H9 (cell line): Measurements from ENCODE around the gene LRRC8E. TPM values are rescaled to one million over a fixed set of nuclear protein-coding genes. Genes with fewer than 3 reads are reported as not detected.

ENCODE experiments used
- DNase-seq: peaks from one replicate; pipeline ENCODE4 v3.0.0-alpha.2; 2017
- H2AFZ ChIP-seq: one replicate; pipeline ENCODE4 v1.6.1; 2013; ENCODE audit warnings: mild to moderate bottlenecking, low read length, control low read depth, moderate library complexity
- H2AK5ac ChIP-seq: 2 replicates; pipeline ENCODE4 v1.6.1; 2013; ENCODE audit warnings: low read length, control low read depth, mixed read lengths; ENCODE audit not compliant: insufficient read length
- H2BK120ac ChIP-seq: one replicate; pipeline ENCODE4 v1.6.1; 2013; ENCODE audit warnings: low read depth, mild to moderate bottlenecking, low read length, control low read depth, inconsistent platforms; ENCODE audit not compliant: poor library complexity, severe bottlenecking
- H2BK12ac ChIP-seq: 2 replicates; pipeline ENCODE4 v1.6.1; 2013; ENCODE audit warnings: low read length, control low read depth, mixed read lengths, low read depth; ENCODE audit not compliant: insufficient read length
- H2BK15ac ChIP-seq: 2 replicates; pipeline ENCODE4 v1.6.1; 2013; ENCODE audit warnings: low read depth, low read length, control low read depth
- H2BK20ac ChIP-seq: one replicate; pipeline ENCODE4 v1.6.1; 2013; ENCODE audit warnings: low read depth, mild to moderate bottlenecking, low read length, control low read depth, inconsistent platforms; ENCODE audit not compliant: poor library complexity, severe bottlenecking
- H2BK5ac ChIP-seq: 2 replicates; pipeline ENCODE4 v1.6.1; 2013; ENCODE audit warnings: low read length, control low read depth, mixed read lengths; ENCODE audit not compliant: insufficient read length
- H3K14ac ChIP-seq: 2 replicates; pipeline ENCODE4 v1.6.1; 2013; ENCODE audit warnings: low read length, control low read depth; ENCODE audit not compliant: insufficient read depth
- H3K18ac ChIP-seq: 2 replicates; pipeline ENCODE4 v1.6.1; 2013; ENCODE audit warnings: low read depth, mild to moderate bottlenecking, mixed read lengths, low read length, control low read depth; ENCODE audit not compliant: insufficient read length
- H3K23ac ChIP-seq: 2 replicates; pipeline ENCODE4 v1.6.1; 2013; ENCODE audit warnings: low read length, control low read depth, mixed read lengths, low read depth; ENCODE audit not compliant: insufficient read length
- H3K23me2 ChIP-seq: 2 replicates; pipeline ENCODE4 v1.6.1; 2013; ENCODE audit warnings: low read depth, mild to moderate bottlenecking, mixed read lengths, low read length, control low read depth; ENCODE audit not compliant: insufficient read length, poor library complexity, severe bottlenecking
- H3K27ac ChIP-seq: 2 replicates; pipeline ENCODE4 v1.5.1; 2013; ENCODE audit warnings: low read length, control low read depth, mixed read lengths, low read depth; ENCODE audit not compliant: insufficient read length
- H3K27me3 ChIP-seq: 2 replicates; pipeline ENCODE4 v1.6.1; 2013; ENCODE audit warnings: low read length, control low read depth, inconsistent platforms; ENCODE audit not compliant: insufficient read depth
- H3K4ac ChIP-seq: 2 replicates; pipeline ENCODE4 v1.6.1; 2013; ENCODE audit warnings: low read depth, mild to moderate bottlenecking, control low read depth, inconsistent platforms, low read length, moderate library complexity
- H3K4me1 ChIP-seq: 2 replicates; pipeline ENCODE4 v1.6.1; 2013; ENCODE audit warnings: low read length, control low read depth, inconsistent platforms; ENCODE audit not compliant: insufficient read depth
- H3K4me2 ChIP-seq: 2 replicates; pipeline ENCODE4 v1.6.1; 2013; ENCODE audit warnings: low read length, control low read depth, mixed read lengths; ENCODE audit not compliant: insufficient read length, insufficient read depth
- H3K56ac ChIP-seq: 2 replicates; pipeline ENCODE4 v1.6.1; 2013; ENCODE audit warnings: low read depth, mild to moderate bottlenecking, mixed read lengths, low read length, control low read depth; ENCODE audit not compliant: insufficient read length
- H3K79me1 ChIP-seq: 2 replicates; pipeline ENCODE4 v1.6.1; 2013; ENCODE audit warnings: low read depth, mild to moderate bottlenecking, moderate library complexity, low read length, control low read depth, inconsistent platforms; ENCODE audit not compliant: insufficient read depth, poor library complexity, severe bottlenecking
- H3K79me2 ChIP-seq: 2 replicates; pipeline ENCODE4 v1.6.1; 2013; ENCODE audit warnings: low read length, control low read depth, inconsistent platforms; ENCODE audit not compliant: insufficient read depth
- H3K9ac ChIP-seq: 2 replicates; pipeline ENCODE4 v1.6.1; 2013; ENCODE audit warnings: low read length, control low read depth, mixed read lengths; ENCODE audit not compliant: insufficient read length; ENCODE audit errors: extremely low read depth
- H3K9me3 ChIP-seq: one replicate; pipeline ENCODE4 v1.6.1; 2013; ENCODE audit warnings: low read depth, low read length, inconsistent platforms; ENCODE audit not compliant: control insufficient read depth
- H3T11ph ChIP-seq: one replicate; pipeline ENCODE4 v1.6.1; 2013; ENCODE audit warnings: mild to moderate bottlenecking, low read length, control low read depth, inconsistent platforms
- H4K20me1 ChIP-seq: one replicate; pipeline ENCODE4 v1.6.1; 2013; ENCODE audit not compliant: control insufficient read depth, insufficient read length, insufficient read depth
- H4K5ac ChIP-seq: 2 replicates; pipeline ENCODE4 v1.6.1; 2013; ENCODE audit warnings: low read depth, mild to moderate bottlenecking, mixed read lengths, low read length, control low read depth; ENCODE audit not compliant: insufficient read length
- H4K8ac ChIP-seq: replicated peaks from 2 replicates; pipeline ENCODE4 v1.6.1; 2013; ENCODE audit warnings: low read length, control low read depth, mixed read lengths, low read depth; ENCODE audit not compliant: insufficient read length
- H4K91ac ChIP-seq: 2 replicates; pipeline ENCODE4 v1.6.1; 2013; ENCODE audit warnings: low read depth, mild to moderate bottlenecking, moderate library complexity, mixed read lengths, low read length, control low read depth; ENCODE audit not compliant: insufficient read length
- H3K27ac Mint-ChIP-seq, 3 experiments: 2 replicates in 2 of 3; 3 replicates in 1 of 3; pipeline ENCODE4 v1.8.0; 2020 to 2021; ENCODE audit warnings: mixed read lengths in 3 of 3, mild to moderate bottlenecking in 1 of 3, moderate library complexity in 1 of 3
- H3K27me3 Mint-ChIP-seq: 2 replicates; pipeline ENCODE4 v1.8.0; 2021; ENCODE audit warnings: low read depth, mild to moderate bottlenecking, moderate library complexity, mixed read lengths
- H3K36me3 Mint-ChIP-seq, 3 experiments: 2 replicates in 2 of 3; 3 replicates in 1 of 3; pipeline ENCODE4 v1.8.0; 2020 to 2021; ENCODE audit warnings: low read depth in 3 of 3, mixed read lengths in 3 of 3; ENCODE audit not compliant: insufficient read depth in 1 of 3
- H3K4me1 Mint-ChIP-seq, 2 experiments: 2 replicates each; pipeline ENCODE4 v1.8.0; 2020; ENCODE audit warnings: mixed read lengths in 2 of 2
- H3K4me3 Mint-ChIP-seq, 2 experiments: 2 replicates in 1 of 2; 3 replicates in 1 of 2; pipeline ENCODE4 v1.8.0; 2020 to 2021; ENCODE audit warnings: mild to moderate bottlenecking in 2 of 2, mixed read lengths in 2 of 2, moderate library complexity in 1 of 2
- H3K9me3 Mint-ChIP-seq, 2 experiments: 2 replicates in 1 of 2; 3 replicates in 1 of 2; pipeline ENCODE4 v1.8.0; 2020; ENCODE audit warnings: mild to moderate bottlenecking in 2 of 2, mixed read lengths in 2 of 2, moderate library complexity in 1 of 2
- CTCF ChIP-seq: fragments of 200-600 bp; sonication (generic); conservative IDR thresholded peaks from 3 replicates; pipeline ENCODE4 v1.8.0; 2021; ENCODE audit warnings: antibody characterized with exemption, mild to moderate bottlenecking
- WGBS: extraction: QIAGEN DNeasy Blood & Tissue Kit; methylation state at CpG from one replicate; pipeline ENCODE4 v1.1.7; 2013; ENCODE audit warnings: missing lambda C conversion rate, low lambda C conversion rate, mixed read lengths; ENCODE audit not compliant: insufficient read length; ENCODE audit errors: extremely low coverage; 5-methylcytosine and 5-hydroxymethylcytosine counted together
- total RNA-seq: library from RNA; stranded (reverse); gene quantifications from 2 replicates; pipeline ENCODE4 v1.2.1, GENCODE V29; 2021

Gene LRRC8E
- total RNA-seq, 1 experiment from 2014 or later: 4.8 TPM

DNA sequence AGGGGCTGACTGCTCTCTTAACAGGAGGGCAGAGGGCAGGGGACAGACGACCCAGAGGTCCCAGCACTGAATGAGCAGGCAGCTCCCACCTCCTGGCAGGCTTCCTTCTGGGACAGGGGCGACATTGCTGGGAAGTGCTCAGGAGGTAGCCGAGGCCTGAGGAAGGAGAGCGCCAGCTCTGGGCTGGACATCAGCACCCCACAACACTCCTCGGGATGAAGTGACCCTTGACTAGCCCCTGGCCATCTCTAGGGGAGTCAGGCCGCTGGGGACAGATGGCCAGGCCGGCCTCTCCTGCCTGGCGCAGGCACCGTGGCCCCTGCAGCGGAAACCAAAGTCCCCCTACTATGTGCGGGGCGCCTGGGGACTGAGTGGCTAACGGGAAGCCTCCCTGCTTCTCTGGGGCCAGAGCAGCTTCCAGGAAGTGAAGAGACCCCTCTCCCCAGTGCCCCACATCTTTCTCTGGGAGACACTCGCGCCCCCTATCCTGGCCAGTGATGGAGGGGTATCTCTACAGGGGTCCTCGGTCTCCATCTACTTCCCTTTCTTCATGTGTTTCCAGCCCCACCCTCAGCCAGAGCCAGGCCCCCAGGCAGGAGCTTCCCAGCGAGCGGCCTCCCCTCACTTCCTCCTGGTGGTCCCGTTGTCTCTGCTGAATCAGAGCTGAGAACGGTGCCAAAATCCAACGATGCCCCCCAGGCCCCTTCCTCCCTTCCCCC, 24.2 kb upstream of the LRRC8E start:
- no CpG with 5 or more reads among the region's 21 CpGs for WGBS
- Histone ChIP-seq H2BK20ac (no peak overlapping the region), H4K91ac (no peak overlapping the region), H3K9me3 (no peaks in the 10 kb centered on the region), H2BK120ac (no peak overlapping the region), H4K5ac (no peak overlapping the region), H4K8ac (no peak overlapping the region), H3K4me2 (no peak overlapping the region), H3K4me1 (no peaks in the 10 kb centered on the region; the same call in 1 of the 2 replicates), H4K20me1 (peaks cover 6% of the 10 kb centered on the region), H3K4ac (no peak overlapping the region), H2BK5ac (no peak overlapping the region), H3K18ac (no peak overlapping the region), H3K23ac (no peak overlapping the region), H3K27ac (no peak overlapping the region), H3K79me2 (no peaks in the 10 kb centered on the region), H3K23me2 (peaks cover 20% of the 10 kb centered on the region), H3K27me3 (peaks cover 4% of the 10 kb centered on the region; the same call in 1 of the 2 replicates), H2AK5ac (no peak overlapping the region), H3K79me1 (no peaks in the 10 kb centered on the region), H3K9ac (no peak overlapping the region), H2BK12ac (no peak overlapping the region), H3K14ac (no peak overlapping the region), H2AFZ (no peak overlapping the region), H2BK15ac (no peak overlapping the region), H3K56ac (no peak overlapping the region), H3T11ph (no peak overlapping the region)
- Mint-ChIP-seq H3K27me3 (peaks cover 60% of the 10 kb centered on the region), H3K9me3 (no peaks in the 10 kb centered on the region), H3K27ac (no peak overlapping the region), H3K4me1 (peaks cover 10 to 40% of the 10 kb centered on the region in 2 experiments), H3K36me3 (no peaks in the 10 kb centered on the region; a peak in 1 of 7 replicates), H3K4me3 (peak overlapping the region; percentile 45 to 71; a peak in 3 of 5 replicates)
- no peak for TF ChIP-seq CTCF
- DNase-seq: no peak
